Measurements from ENCODE around the gene RALGPS1. TPM values are rescaled to one million over a fixed set of nuclear protein-coding genes. Genes with fewer than 3 reads are reported as not detected.

The RALGPS1 gene
- total RNA-seq, 4 donors from 2014 or later, result 27.3 to 42.1 (median 39.1) TPM

GRCh38 chr9:126974594-126974993 lies 60.0 kb downstream of the RALGPS1 start:
- H3K4me1 ChIP-seq, result no peaks in the 10 kb centered on the region
- 88 to 94% methylated on average over 6 of the region's 6 CpGs for WGBS, 2 donors
- no peaks in the 10 kb centered on the region for H3K27me3 ChIP-seq
- no peak overlapping the region for H3K27ac ChIP-seq
- intact Hi-C loops (cut with DNase I), result no loop called here
- no peak for DNase-seq
- H3K36me3 ChIP-seq, result peaks cover 0 to 4% of the 10 kb centered on the region in 2 donors
- no peaks in the 10 kb centered on the region for H3K9me3 ChIP-seq
- H3K4me3 ChIP-seq (replicated peaks in 1 of 3), result no peak overlapping the region
- TF ChIP-seq POLR2A (IDR thresholded peaks at IDR 0.05), result no peak
- TF ChIP-seq CTCF (IDR thresholded peaks at IDR 0.05), result no peak

DNA sequence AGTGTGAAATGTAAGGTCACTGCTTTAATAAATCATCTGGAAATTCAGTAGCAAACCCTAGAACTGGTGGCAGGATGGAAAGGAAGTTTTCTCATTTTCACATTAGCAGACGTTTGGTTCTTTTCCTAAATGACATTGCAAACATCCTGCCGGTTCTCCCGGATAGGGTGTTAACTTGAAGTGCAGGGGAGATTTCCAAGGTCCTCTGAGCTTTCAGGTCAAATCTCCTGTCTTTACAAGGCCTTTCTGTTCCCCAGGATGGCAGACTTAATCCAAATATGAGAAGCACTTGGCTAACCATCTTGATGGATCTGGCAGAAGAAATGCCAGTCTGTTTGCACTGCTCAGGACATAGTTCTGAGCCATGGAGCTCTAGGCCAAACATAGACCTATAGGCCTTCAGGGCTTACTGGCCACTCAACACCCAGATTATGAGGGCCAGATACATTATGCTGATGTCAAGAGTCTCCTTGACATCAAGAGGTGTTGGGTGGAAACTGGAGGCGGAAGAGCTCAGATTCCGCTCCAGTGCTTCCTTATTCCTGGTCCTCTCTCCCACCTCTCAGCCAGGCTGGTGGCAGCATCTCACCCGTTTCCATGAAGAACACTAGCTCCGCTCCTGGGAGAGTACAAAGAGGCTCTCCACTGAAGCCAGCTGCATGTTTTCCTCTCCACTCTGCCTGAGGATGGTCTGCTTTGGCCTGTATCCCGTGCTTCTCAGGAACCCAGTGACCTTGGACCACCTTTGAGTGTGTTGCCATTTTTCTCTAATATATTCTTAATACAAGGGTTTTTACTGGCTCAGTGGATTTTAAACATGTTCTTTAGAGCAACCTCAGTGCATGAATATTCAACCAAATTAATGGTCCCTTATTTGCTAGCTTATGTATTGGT lies 61.0 kb downstream of the RALGPS1 start:
- no peaks in the 10 kb centered on the region for H3K9me3 ChIP-seq
- no peak for TF ChIP-seq CTCF (IDR thresholded peaks at IDR 0.05)
- no peak for TF ChIP-seq POLR2A (IDR thresholded peaks at IDR 0.05)
- no peak overlapping the region for H3K27ac ChIP-seq
- H3K36me3 ChIP-seq, result peaks cover 0 to 4% of the 10 kb centered on the region in 2 donors
- no peaks in the 10 kb centered on the region for H3K27me3 ChIP-seq
- intact Hi-C loops (cut with DNase I), result no loop called here
- WGBS, 2 donors, result 79 to 81% methylated on average over 8 of the region's 8 CpGs
- no peaks in the 10 kb centered on the region for H3K4me1 ChIP-seq
- H3K4me3 ChIP-seq (replicated peaks in 1 of 3), result no peak overlapping the region
- no peak for DNase-seq

- TF ChIP-seq CTCF (IDR thresholded peaks at IDR 0.05), result no peak
- no peak for TF ChIP-seq POLR2A (IDR thresholded peaks at IDR 0.05)
- H3K27ac ChIP-seq, result no peak overlapping the region
- WGBS, 2 donors, result 63 to 66% methylated on average over 5 of the region's 5 CpGs
These were observed 64.9 kb downstream of the RALGPS1 start for GRCh38 chr9:126979461-126979860.

GRCh38 chr9:126980231-126980630 lies 65.6 kb downstream of the RALGPS1 start:
- peak in 1 of 2 donors; percentile 20 for DNase-seq
- TF ChIP-seq CTCF (IDR thresholded peaks at IDR 0.05) (no peak), POLR2A (IDR thresholded peaks at IDR 0.05) (no peak)
- intact Hi-C loops (cut with DNase I), result no loop called here
- Histone ChIP-seq H3K9me3 (no peaks in the 10 kb centered on the region), H3K27ac (no peak overlapping the region), H3K4me1 (peaks cover 0 to 7% of the 10 kb centered on the region in 2 donors), H3K36me3 (peaks cover 0 to 4% of the 10 kb centered on the region in 2 donors), H3K27me3 (no peaks in the 10 kb centered on the region), H3K4me3 (replicated peaks in 1 of 3) (no peak overlapping the region)

More at GRCh38 chr9:126979461-126979860, 64.9 kb downstream of the RALGPS1 start:
- no peaks in the 10 kb centered on the region for H3K27me3 ChIP-seq
- peaks cover 0 to 4% of the 10 kb centered on the region in 2 donors for H3K36me3 ChIP-seq
- no peaks in the 10 kb centered on the region for H3K9me3 ChIP-seq
- DNase-seq, result no peak
- H3K4me1 ChIP-seq, result no peaks in the 10 kb centered on the region
- intact Hi-C loops (cut with DNase I), result no loop called here
- no peak overlapping the region for H3K4me3 ChIP-seq (replicated peaks in 1 of 3)

DNA sequence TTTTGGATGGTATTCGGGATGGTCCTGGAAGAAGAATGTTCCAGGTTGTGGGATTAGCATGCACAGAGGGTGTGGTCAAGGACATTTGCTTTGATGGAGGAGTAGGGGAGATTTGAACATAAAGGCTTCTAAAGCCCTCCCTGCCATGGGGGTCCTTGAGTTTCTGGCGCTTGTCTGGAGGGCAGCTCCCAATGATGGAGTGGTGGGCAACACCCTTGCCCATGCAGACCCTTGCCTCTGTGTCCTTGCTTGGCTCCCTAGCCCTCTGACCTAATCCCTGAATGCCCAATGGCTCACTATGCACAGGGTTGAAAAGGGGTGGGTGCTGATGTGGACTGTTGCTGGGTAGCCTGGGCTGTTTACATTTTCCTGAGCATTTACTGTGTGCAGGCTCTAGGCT lies 66.6 kb downstream of the RALGPS1 start:
- no peaks in the 10 kb centered on the region for H3K27me3 ChIP-seq
- DNase-seq, result no peak
- TF ChIP-seq POLR2A (IDR thresholded peaks at IDR 0.05) (no peak), CTCF (IDR thresholded peaks at IDR 0.05) (no peak)
- H3K9me3 ChIP-seq, result no peaks in the 10 kb centered on the region
- no peak overlapping the region for H3K4me3 ChIP-seq (replicated peaks in 1 of 3)
- H3K4me1 ChIP-seq, result peaks cover 0 to 14% of the 10 kb centered on the region in 2 donors
- intact Hi-C loops (cut with DNase I), result no loop called here
- WGBS, 2 donors, result 100% methylated on average over 2 of the region's 2 CpGs
- no peak overlapping the region for H3K27ac ChIP-seq
- H3K36me3 ChIP-seq, result no peaks in the 10 kb centered on the region
